ENCODE results near the gene HOXC6. TPM values are rescaled to one million over a fixed set of nuclear protein-coding genes. Genes with fewer than 3 reads are reported as not detected.

HOXC6 gene
- total and polyA plus RNA-seq, 4 donors = 0.18 to 0.71 (median 0.35) TPM

DNA sequence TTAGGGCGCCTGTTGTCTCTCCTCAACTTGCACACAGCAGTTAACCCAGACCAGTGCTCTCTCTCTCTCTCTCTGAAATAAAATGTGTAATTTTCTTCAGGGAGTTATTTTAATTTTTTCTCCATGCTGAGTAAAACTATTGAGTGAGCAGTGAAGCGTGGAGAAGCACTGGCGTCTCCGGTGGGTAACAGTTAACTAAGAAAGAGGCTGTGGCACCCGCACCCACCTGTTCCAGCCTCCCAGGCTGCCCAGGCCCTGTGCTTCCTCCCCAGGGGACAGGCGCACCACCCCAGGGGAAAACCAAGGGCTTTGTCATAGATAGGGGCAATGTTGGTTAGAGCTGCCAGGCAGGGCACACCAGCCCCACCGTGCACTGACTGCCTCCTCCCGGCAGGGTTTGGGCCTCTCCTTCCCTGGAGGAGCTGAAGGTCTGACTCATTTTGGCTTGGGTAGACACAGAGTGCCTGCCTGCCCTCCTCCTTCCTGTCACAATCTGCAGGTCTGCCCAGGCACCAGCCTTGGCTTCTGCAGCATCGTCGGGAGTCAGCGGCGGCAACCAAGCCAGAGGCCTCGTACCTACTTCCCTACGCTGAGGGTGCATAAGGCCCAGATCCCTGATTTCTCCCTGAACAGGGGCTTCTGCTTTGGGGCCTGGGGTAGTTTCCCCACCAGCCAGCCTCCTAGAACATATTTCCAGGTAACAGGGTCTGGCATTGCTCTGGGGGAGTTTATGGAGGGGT, 8.6 kb downstream of the HOXC6 start:
- Histone ChIP-seq H3K36me3 (ENCODE audit: control insufficient read depth in 4 of 4, insufficient read depth in 4 of 4, low read length in 4 of 4) (peaks cover 0 to 1% (median 0%) of the 10 kb centered on the region in 4 donors), H3K4me3 (no peak overlapping the region), H3K27ac (ENCODE audit: low read depth in 1 of 2, low read length in 1 of 2) (no peak overlapping the region), H3K4me1 (ENCODE audit: control insufficient read depth in 5 of 5, insufficient read depth in 5 of 5, low read length in 5 of 5) (peaks cover 0 to 34% (median 0%) of the 10 kb centered on the region in 5 donors), H3K9ac (ENCODE audit: insufficient read depth in 1 of 2, low read length in 2 of 2) (no peak overlapping the region), H3K9me3 (ENCODE audit: control insufficient read depth in 4 of 4, insufficient read depth in 3 of 4, low read length in 3 of 4) (peaks cover 0 to 14% (median 0%) of the 10 kb centered on the region in 4 donors), H3K27me3 (ENCODE audit: control insufficient read depth in 3 of 3, insufficient read depth in 3 of 3, low read length in 2 of 3) (peaks cover 17 to 79% (median 68%) of the 10 kb centered on the region in 3 donors)
- ATAC-seq (ENCODE audit: insufficient read depth, low FRiP score) = no peak
- 63 to 71% methylated on average over 14 of the region's 14 CpGs for WGBS, 2 donors
- TF ChIP-seq, protein P1, sequence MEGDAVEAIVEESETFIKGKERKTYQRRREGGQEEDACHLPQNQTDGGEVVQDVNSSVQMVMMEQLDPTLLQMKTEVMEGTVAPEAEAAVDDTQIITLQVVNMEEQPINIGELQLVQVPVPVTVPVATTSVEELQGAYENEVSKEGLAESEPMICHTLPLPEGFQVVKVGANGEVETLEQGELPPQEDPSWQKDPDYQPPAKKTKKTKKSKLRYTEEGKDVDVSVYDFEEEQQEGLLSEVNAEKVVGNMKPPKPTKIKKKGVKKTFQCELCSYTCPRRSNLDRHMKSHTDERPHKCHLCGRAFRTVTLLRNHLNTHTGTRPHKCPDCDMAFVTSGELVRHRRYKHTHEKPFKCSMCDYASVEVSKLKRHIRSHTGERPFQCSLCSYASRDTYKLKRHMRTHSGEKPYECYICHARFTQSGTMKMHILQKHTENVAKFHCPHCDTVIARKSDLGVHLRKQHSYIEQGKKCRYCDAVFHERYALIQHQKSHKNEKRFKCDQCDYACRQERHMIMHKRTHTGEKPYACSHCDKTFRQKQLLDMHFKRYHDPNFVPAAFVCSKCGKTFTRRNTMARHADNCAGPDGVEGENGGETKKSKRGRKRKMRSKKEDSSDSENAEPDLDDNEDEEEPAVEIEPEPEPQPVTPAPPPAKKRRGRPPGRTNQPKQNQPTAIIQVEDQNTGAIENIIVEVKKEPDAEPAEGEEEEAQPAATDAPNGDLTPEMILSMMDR (IDR thresholded peaks at IDR 0.05; ENCODE audit: control extremely low read depth, extremely low read depth) = no peak
- DNase-seq = no peak

DNA sequence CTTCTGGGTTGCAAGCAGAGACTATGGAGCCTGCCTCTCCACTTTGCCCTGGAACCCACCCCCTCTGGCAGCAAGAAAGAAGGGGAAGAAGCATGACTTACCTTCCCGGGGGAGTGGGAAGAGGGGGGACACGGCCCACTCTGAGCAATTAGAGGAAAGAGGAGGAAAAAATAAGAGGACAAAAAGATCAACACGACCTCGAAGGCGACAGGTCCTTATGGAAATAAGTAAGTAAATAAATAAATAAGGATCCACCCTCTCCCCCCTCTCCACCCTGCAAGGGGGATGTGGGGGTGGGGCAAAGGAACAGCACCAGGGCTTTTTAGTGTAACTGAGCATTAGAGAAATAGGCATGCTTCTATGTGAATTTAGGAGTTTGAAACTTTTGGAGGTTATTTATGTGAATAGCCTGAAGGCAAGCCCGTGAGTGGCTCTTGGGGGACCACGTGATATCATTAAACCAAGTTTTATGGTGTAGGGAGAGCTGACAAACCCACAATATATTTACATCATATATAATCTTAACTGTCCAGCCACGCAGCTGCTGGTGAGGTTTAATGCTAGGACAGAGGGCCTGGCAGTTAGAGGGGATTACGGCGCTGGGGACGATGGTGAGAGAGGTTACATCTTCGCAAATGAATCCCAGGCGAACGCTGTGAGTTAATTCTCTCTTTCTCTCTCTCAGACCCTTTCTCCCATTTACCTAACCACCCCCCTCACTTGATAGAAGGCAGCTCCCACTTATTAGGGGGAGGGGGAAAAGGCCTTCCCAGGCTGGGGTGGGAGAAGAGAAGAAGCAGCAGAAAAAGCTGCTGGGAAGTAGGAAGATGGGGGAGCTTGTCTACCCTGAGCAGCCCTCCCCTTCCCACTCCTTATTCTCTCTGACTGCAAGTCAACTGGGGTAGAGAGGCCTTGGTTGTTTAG, 9.4 kb downstream of the HOXC6 start:
- TF ChIP-seq, protein P1 (IDR thresholded peaks at IDR 0.05; ENCODE audit: control extremely low read depth, extremely low read depth) = no peak
- WGBS, 2 donors = 49 to 51% methylated on average over 14 of the region's 14 CpGs
- peaks cover 19 to 77% (median 61%) of the 10 kb centered on the region in 3 donors for H3K27me3 ChIP-seq (ENCODE audit: control insufficient read depth in 3 of 3, insufficient read depth in 3 of 3, low read length in 2 of 3)

DNA sequence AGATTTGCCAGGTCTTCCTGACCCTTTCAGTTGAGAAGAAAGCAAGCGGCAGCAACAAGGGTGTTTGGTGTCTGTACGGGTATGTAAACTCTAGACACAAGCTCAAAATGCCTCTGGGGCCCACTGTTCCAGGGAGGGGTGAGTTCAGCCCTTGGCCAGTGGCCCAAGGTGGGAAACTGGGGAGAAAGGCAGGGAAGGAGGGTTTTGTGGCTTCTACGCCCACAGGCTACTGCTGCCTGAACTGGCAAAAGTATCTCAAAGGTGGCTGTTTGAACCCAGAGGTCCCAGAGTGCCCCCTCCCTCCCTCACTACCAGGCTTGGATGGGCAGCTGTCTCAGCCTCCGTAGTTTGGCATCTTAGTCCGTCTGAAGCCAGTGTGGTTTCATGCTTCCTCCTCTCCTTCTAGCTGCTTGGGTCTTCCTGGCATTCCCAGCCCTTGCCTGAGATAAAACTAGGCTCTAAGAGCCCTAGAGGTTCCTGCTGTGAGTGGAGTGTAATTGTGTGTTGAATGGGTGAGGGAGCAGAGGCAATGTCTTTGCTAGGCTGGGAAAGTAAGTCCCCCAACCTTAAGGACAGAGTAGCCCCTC, 10.1 kb downstream of the HOXC6 start:
- Histone ChIP-seq H3K36me3 (ENCODE audit: control insufficient read depth in 4 of 4, insufficient read depth in 4 of 4, low read length in 4 of 4) (peaks cover 0 to 1% (median 0%) of the 10 kb centered on the region in 4 donors), H3K27ac (ENCODE audit: low read depth in 1 of 2, low read length in 1 of 2) (no peak overlapping the region), H3K27me3 (ENCODE audit: control insufficient read depth in 3 of 3, insufficient read depth in 3 of 3, low read length in 2 of 3) (peaks cover 23 to 73% (median 62%) of the 10 kb centered on the region in 3 donors), H3K4me3 (no peak overlapping the region), H3K4me1 (ENCODE audit: control insufficient read depth in 5 of 5, insufficient read depth in 5 of 5, low read length in 5 of 5) (peaks cover 0 to 32% (median 0%) of the 10 kb centered on the region in 5 donors), H3K9ac (ENCODE audit: insufficient read depth in 1 of 2, low read length in 2 of 2) (no peak overlapping the region), H3K9me3 (ENCODE audit: control insufficient read depth in 4 of 4, insufficient read depth in 3 of 4, low read length in 3 of 4) (peaks cover 0 to 5% (median 0%) of the 10 kb centered on the region in 4 donors)
- WGBS, 2 donors = 43 to 60% methylated on average over 5 of the region's 5 CpGs
- ATAC-seq (ENCODE audit: insufficient read depth, low FRiP score) (no peak), DNase-seq (no peak)
- TF ChIP-seq, protein P1 (IDR thresholded peaks at IDR 0.05; ENCODE audit: control extremely low read depth, extremely low read depth) = no peak

More for the DNA sequence above, 9.4 kb downstream of the HOXC6 start:
- H3K9me3 ChIP-seq (ENCODE audit: control insufficient read depth in 4 of 4, insufficient read depth in 3 of 4, low read length in 3 of 4) = peaks cover 0 to 9% (median 0%) of the 10 kb centered on the region in 4 donors
- H3K4me3 ChIP-seq = no peak overlapping the region
- ATAC-seq (ENCODE audit: insufficient read depth, low FRiP score) = no peak
- H3K27ac ChIP-seq (ENCODE audit: low read depth in 1 of 2, low read length in 1 of 2) = no peak overlapping the region
- H3K36me3 ChIP-seq (ENCODE audit: control insufficient read depth in 4 of 4, insufficient read depth in 4 of 4, low read length in 4 of 4) = peaks cover 0 to 1% (median 0%) of the 10 kb centered on the region in 4 donors
- H3K4me1 ChIP-seq (ENCODE audit: control insufficient read depth in 5 of 5, insufficient read depth in 5 of 5, low read length in 5 of 5) = peaks cover 0 to 34% (median 0%) of the 10 kb centered on the region in 5 donors
- no peak for DNase-seq
- H3K9ac ChIP-seq (ENCODE audit: insufficient read depth in 1 of 2, low read length in 2 of 2) = no peak overlapping the region
